ENCODE measurements around the gene PHF3.
A peak's percentile ranks its signal among the peaks of the same experiment; 100 is the strongest.

PHF3 gene

DNA sequence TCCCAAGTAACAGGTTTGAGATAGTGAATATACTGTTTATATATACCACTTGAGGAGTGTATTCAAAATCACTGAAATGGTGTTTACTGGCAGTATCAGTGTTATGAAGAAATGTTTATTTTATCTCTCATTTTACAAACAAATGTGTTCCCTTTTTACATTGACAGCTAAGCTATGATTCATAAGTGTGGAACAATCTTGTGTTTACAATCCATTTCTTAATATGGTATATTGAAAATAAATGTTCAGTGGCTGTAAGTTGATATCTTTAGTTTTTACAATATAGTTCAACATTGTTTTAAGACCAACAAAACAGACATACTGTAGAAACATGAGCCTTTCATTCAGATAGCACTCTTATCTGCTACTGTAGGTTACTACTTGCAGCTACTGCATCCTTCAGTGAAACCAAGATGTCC is 14.3 kb downstream of the PHF3 start:
- DNase-seq, result no peak

DNA sequence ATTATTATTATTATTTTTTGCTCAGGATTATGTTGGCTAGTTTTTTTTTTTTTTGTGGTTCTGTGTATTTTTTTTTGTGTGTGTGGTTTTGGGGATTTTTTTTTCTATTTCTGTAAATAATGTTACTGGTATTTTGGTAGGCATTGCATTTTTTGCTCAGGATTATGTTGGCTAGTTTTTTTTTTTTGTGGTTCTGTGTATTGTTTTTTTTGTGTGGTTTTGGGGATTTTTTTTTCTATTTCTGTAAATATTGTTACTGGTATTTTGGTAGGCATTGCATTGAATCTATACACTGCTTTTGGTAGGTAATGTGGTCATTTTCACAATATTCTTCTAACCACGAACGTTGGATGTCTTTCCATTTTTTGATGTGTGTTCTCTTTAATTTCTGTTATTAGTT is 17.4 kb downstream of the PHF3 start:
- DNase-seq, result no peak

GRCh38 chr6:63660757-63661156 is 25.2 kb downstream of the PHF3 start:
- no peak for DNase-seq

GRCh38 chr6:63661769-63662168 is 26.2 kb downstream of the PHF3 start:
- no peak for DNase-seq

GRCh38 chr6:63663147-63663955 is 27.7 kb downstream of the PHF3 start:
- DNase-seq, result peak; percentile 76

GRCh38 chr6:63663956-63664281 is 28.3 kb downstream of the PHF3 start:
- DNase-seq, result no peak

- DNase-seq, result no peak
Observed at GRCh38 chr6:63671098-63671754, 35.6 kb downstream of the PHF3 start.

- no peak for DNase-seq
Observed at GRCh38 chr6:63672582-63673129, 37.1 kb downstream of the PHF3 start.

- no peak for DNase-seq
Observed at GRCh38 chr6:63673692-63674091, 38.1 kb downstream of the PHF3 start.

GRCh38 chr6:63674635-63675034 is 39.0 kb downstream of the PHF3 start:
- DNase-seq, result no peak

DNA sequence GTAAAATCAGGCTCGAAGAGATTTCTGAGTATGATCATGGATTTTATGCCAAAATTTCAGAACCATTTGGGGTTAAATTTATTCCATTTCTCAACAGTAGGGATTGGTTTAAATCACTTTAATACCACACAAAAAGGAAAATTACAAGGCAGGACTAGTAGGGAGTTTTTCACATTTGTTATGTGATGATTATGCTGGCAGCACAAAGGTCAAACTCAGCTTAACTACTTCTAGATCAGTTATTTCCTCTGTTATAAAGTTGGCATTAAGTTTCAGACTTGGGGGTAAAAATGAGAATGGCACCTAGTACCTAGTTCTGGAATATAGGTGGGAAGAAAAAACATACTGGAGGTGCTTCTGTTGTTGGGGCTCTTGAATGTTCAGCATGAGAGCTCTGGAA is 39.5 kb downstream of the PHF3 start:
- DNase-seq, result no peak

- peak; percentile 2 for DNase-seq
Observed at GRCh38 chr6:63676412-63677114, 41.0 kb downstream of the PHF3 start.

GRCh38 chr6:63677282-63677681 is 41.7 kb downstream of the PHF3 start:
- DNase-seq, result peak; percentile 31

DNA sequence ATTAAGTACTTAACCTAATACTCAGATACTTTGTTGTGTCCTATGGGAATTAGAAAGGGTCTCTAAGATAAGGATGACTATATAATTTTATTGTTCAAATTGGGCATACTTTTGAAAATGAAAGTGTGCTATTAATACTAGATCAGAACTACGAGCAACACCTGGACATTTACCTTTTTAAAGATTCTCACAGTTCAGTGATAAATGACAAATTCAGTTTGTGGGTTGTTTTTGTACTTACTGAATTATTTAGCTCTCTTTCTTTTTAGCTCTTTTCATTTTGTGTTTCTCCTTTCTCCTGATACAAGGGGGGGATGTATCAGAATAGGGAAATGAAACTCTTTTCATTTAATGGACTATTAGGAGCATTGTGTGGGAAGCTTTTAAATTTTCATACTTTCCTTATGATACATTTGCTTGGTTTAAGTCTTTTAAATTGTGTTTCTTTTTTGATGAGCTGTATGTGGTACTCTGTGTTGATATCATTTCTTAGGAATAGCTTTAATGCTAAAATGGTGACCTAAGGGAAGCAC is 47.5 kb downstream of the PHF3 start:
- DNase-seq, result no peak

- DNase-seq, result no peak
Observed at GRCh38 chr6:63685446-63686379, 50.1 kb downstream of the PHF3 start.

- no peak for DNase-seq
Observed at GRCh38 chr6:63689421-63689820, 53.8 kb downstream of the PHF3 start.

DNA sequence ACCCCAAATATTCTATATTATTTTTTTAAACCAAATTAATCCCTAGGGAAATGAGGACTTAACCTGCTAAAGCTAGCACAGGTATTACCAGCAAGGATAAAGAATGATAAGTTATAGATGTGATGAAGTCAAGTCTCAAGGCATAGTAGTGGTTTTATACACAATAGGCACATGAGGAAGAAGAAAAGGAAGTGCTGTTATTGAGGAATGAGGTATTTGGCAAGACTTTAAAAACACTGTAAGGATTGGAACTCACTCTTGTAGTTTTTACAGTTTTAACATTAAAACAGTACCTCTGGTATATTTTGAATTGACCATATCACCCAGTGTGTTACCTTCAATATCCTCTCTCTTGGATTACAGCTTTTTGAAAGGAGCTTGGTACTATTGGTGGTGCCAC is 54.6 kb downstream of the PHF3 start:
- no peak for DNase-seq

DNA sequence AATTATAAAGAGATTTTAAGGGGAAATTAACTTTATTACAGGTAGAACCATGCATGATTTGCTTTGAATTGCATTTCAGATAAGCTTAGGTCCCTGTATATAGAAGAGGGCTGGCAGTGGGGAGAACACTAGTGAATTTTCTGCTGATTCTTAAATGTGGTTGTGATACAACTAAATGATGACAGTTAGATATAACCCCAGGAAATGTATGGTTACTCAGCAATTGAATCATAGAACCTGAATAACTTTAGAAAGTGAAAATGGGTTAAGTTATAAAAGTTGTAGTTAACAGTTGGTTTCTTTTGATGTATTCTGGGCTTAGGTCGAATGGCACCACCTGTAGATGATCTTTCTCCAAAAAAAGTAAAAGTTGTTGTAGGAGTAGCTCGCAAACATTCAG is 70.1 kb downstream of the PHF3 start:
- DNase-seq, result no peak

- DNase-seq, result no peak
Observed at GRCh38 chr6:63706630-63707029, 71.0 kb downstream of the PHF3 start.

DNA sequence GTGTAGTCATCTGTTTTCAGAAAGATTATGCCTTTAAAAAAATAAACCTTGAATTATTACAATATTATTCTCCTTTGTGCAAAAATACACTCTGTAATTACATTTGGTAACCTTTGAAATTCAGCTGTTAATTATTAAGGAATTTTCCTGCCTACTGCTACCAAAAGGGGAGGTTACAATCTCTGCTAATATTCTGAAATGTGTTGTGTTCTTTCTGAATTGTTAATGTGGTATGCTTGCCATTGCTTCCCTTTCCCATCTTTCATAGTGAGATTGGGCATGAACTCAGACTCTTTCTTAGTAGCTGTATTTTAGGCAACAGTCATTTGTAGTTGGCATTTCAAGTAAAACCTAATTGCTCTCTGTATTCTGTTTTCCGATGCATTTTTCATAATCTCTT is 73.0 kb downstream of the PHF3 start:
- DNase-seq, result no peak

DNA sequence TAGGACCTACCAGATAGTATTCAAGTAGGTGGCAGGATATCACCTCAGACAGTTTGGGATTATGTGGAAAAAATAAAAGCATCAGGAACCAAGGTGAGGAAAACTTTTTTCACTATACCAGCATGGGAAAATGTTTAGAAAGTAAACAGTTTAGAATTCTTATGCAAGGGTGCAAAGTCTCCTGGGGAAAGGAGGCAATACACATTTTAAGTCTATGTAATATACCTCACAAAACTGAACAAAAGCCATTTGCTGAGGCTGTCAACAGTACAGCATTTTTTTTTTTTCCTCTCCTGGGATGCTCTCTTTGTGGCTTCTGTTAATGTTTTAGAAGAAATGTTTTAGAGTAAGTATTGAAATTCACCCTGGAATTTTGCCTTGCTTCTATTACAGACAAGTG is 73.5 kb downstream of the PHF3 start:
- no peak for DNase-seq

GRCh38 chr6:63713332-63713731 is 77.7 kb downstream of the PHF3 start:
- DNase-seq, result no peak

Data from fibroblast of upper back skin (primary cell).